ENCODE data around the gene SUN2. TPM values are rescaled to one million over a fixed set of nuclear protein-coding genes. Genes with fewer than 3 reads are reported as not detected.

The SUN2 gene
- total and polyA plus RNA-seq, 2 donors (not counting 1 experiment from before 2014, with no cell fraction given): 224 to 305 TPM

DNA sequence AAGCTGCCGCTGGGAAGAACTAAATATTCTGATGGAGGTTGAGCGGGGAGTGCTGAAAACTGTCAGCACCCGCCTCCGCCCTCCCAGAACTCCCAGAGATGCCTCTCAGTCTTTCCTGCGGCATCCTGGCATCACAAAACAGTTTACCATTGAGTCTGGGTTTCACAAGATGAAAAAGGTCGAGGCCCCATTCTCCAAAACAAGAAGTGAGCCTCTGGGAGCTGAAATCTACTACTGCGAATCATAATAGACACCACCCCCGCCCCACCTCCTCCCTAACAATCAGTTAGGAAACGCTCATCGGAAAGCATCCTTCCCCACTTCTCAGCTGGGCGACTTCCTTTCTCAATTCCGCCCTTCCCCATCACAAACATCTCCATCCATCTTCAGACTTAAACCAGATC is 1.0 kb downstream of the SUN2 start:
- ATAC-seq (ENCODE audit: low read depth) (no peak), DNase-seq (no peak)
- peaks cover 1 to 36% of the 10 kb centered on the region in 2 experiments for H3K36me3 ChIP-seq (replicated peaks in 1 of 2; ENCODE audit: control extremely low read depth in 1 of 2, control insufficient read depth in 1 of 2, extremely low read depth in 1 of 2, insufficient read depth in 2 of 2, low read length in 1 of 2)
- peaks cover 53% of the 10 kb centered on the region for H3K79me2 ChIP-seq (ENCODE audit: control insufficient read depth, insufficient read depth, low read length)
- H4K20me1 ChIP-seq (ENCODE audit: control insufficient read depth, insufficient read depth, low read length, poor library complexity, severe bottlenecking): peaks cover 19% of the 10 kb centered on the region
- ChIA-PET POLR2A (interaction anchor here (0.6 to 0.9 kb wide), 5 partner anchors 22 to 697 kb away, joined by 3 to 11 read pairs (median 7); no protein-coding TSS in a partner anchor), CTCF (interaction anchor here (1.0 to 1.6 kb wide), 4 partner anchors 11 to 24 kb away, joined by 3 to 7 read pairs (median 3); no protein-coding TSS in a partner anchor)
- H2AFZ ChIP-seq (ENCODE audit: insufficient read depth, low read depth, low read length, poor library complexity, severe bottlenecking): peak overlapping the region; percentile 40
- peak overlapping the region; percentile 91 for H3K9ac ChIP-seq (ENCODE audit: low read length)
- H3K27ac ChIP-seq (ENCODE audit: low read length in 2 of 2): peak overlapping the region; percentile 71 to 81
- intact Hi-C loops (cut with micrococcal nuclease): loop anchor here (1.0 to 10.0 kb wide), 6 partner anchors 49 to 563 kb away; partner anchors contain the start of genes CBX6, DDX17, GTPBP1 and NPTXR
- H3K27me3 Mint-ChIP-seq: no peaks in the 10 kb centered on the region
- H3K4me2 ChIP-seq (replicated peaks; ENCODE audit: low read depth, low read length, poor library complexity, severe bottlenecking): peak overlapping the region; percentile 96
- WGBS (ENCODE audit: insufficient coverage): 5% methylated on average over 9 of the region's 12 CpGs
- no peak for TF ChIP-seq CTCF (IDR thresholded peaks at IDR 0.05)
- peaks cover 73% of the 10 kb centered on the region for H3K4me1 Mint-ChIP-seq
- peak overlapping the region; percentile 59 to 97 (median 82) for H3K4me3 ChIP-seq (ENCODE audit: control extremely low read depth in 1 of 5, extremely low read depth in 1 of 5, insufficient read depth in 1 of 5, low read depth in 2 of 5, low read length in 4 of 5)
- peaks cover 0 to 8% (median 0%) of the 10 kb centered on the region in 3 donors for H3K9me3 ChIP-seq (ENCODE audit: control extremely low read depth in 1 of 3, control insufficient read depth in 2 of 3, insufficient read depth in 1 of 3, low read length in 2 of 3)
- H3K4me3 Mint-ChIP-seq: peak overlapping the region; percentile 100
- peak overlapping the region; percentile 99 for H3K27ac Mint-ChIP-seq
- no peaks in the 10 kb centered on the region for H3K27me3 ChIP-seq (replicated peaks in 1 of 4; ENCODE audit: control extremely low read depth in 1 of 4, control insufficient read depth in 3 of 4, insufficient read depth in 4 of 4, low read length in 3 of 4)
- peaks cover 65 to 82% of the 10 kb centered on the region in 2 donors for H3K4me1 ChIP-seq (ENCODE audit: control insufficient read depth in 2 of 2, insufficient read depth in 2 of 2, low read length in 2 of 2)
- H3K9me3 Mint-ChIP-seq (ENCODE audit: insufficient read depth): no peaks in the 10 kb centered on the region

- Histone ChIP-seq H3K27me3 (replicated peaks in 1 of 4; ENCODE audit: control extremely low read depth in 1 of 4, control insufficient read depth in 3 of 4, insufficient read depth in 4 of 4, low read length in 3 of 4) (no peaks in the 10 kb centered on the region), H3K4me2 (replicated peaks; ENCODE audit: low read depth, low read length, poor library complexity, severe bottlenecking) (peak overlapping the region; percentile 96), H3K4me3 (ENCODE audit: control extremely low read depth in 1 of 5, extremely low read depth in 1 of 5, insufficient read depth in 1 of 5, low read depth in 2 of 5, low read length in 4 of 5) (peak overlapping the region; percentile 59 to 97 (median 82)), H3K36me3 (replicated peaks in 1 of 2; ENCODE audit: control extremely low read depth in 1 of 2, control insufficient read depth in 1 of 2, extremely low read depth in 1 of 2, insufficient read depth in 2 of 2, low read length in 1 of 2) (peaks cover 1 to 42% of the 10 kb centered on the region in 2 experiments), H3K9me3 (ENCODE audit: control extremely low read depth in 1 of 3, control insufficient read depth in 2 of 3, insufficient read depth in 1 of 3, low read length in 2 of 3) (peaks cover 0 to 8% (median 0%) of the 10 kb centered on the region in 3 donors), H4K20me1 (ENCODE audit: control insufficient read depth, insufficient read depth, low read length, poor library complexity, severe bottlenecking) (peaks cover 25% of the 10 kb centered on the region), H3K79me2 (ENCODE audit: control insufficient read depth, insufficient read depth, low read length) (peaks cover 59% of the 10 kb centered on the region), H3K27ac (ENCODE audit: low read length in 2 of 2) (peak overlapping the region; percentile 45 to 81), H3K4me1 (ENCODE audit: control insufficient read depth in 2 of 2, insufficient read depth in 2 of 2, low read length in 2 of 2) (peaks cover 65 to 76% of the 10 kb centered on the region in 2 donors), H2AFZ (ENCODE audit: insufficient read depth, low read depth, low read length, poor library complexity, severe bottlenecking) (peak overlapping the region; percentile 40), H3K9ac (ENCODE audit: low read length) (peak overlapping the region; percentile 91)
- TF ChIP-seq EZH2 (IDR thresholded peaks at IDR 0.05; ENCODE audit: borderline replicate concordance, insufficient read depth, low read depth, low read length, poor library complexity, severe bottlenecking) (no peak), CTCF (IDR thresholded peaks at IDR 0.05) (no peak)
- ATAC-seq (ENCODE audit: low read depth): no peak
- ChIA-PET POLR2A (interaction anchor here (0.6 to 0.9 kb wide), 4 partner anchors 22 to 398 kb away, joined by 3 to 8 read pairs (median 6); no protein-coding TSS in a partner anchor), CTCF (interaction anchor here (1.1 to 1.6 kb wide), 4 partner anchors 12 to 25 kb away, joined by 3 to 7 read pairs (median 3); no protein-coding TSS in a partner anchor)
- Mint-ChIP-seq H3K27ac (peak overlapping the region; percentile 99), H3K4me1 (peaks cover 70% of the 10 kb centered on the region), H3K9me3 (ENCODE audit: insufficient read depth) (no peaks in the 10 kb centered on the region), H3K27me3 (no peaks in the 10 kb centered on the region), H3K4me3 (peak overlapping the region; percentile 100)
- intact Hi-C loops (cut with micrococcal nuclease): loop anchor here (2.0 to 10.0 kb wide), 3 partner anchors 73 to 247 kb away; partner anchors contain the start of genes CBX6, DDX17 and TOMM22
- peak; percentile 52 for DNase-seq
- 4% methylated on average over 7 of the region's 12 CpGs for WGBS (ENCODE audit: insufficient coverage)
Observed at GRCh38 chr22:38753948-38754750, 1.6 kb downstream of the SUN2 start.

All from B cell (primary cell).